A549 (cell line): ENCODE results near the gene PDK2. TPM values are rescaled to one million over a fixed set of nuclear protein-coding genes. Genes with fewer than 3 reads are reported as not detected.

ENCODE experiments used
- ATAC-seq, 2 experiments: fragments of 200-7000 bp in 1 of 2; fragments of >200 bp in 1 of 2; cut with Nextera tagmentation in 1 of 2; cut with Tn5 transposase in 1 of 2; 3 replicates each; pipeline versions ENCODE4 v1.8.0 to v1.9.1; 2018 to 2020; ENCODE audit warnings: mild to moderate bottlenecking in 1 of 2, moderate library complexity in 1 of 2
- CTCF ChIA-PET: fragments of 300-600 bp; sonication (Branson Sonifier 250); formaldehyde crosslinking; extraction: SDS; loops from one replicate; lab custom pipeline; 2021; ENCODE audit warnings: antibody characterized with exemption, inconsistent platforms; lab: Yijun Ruan, JAX
- POLR2A ChIA-PET: fragments of 350-600 bp; formaldehyde crosslinking; extraction: SDS; loops from one replicate; lab custom pipeline; 2021; ENCODE audit warnings: antibody characterized with exemption, inconsistent platforms; lab: Yijun Ruan, JAX
- DNase-seq, 2 experiments: peaks; one replicate each; pipeline versions ENCODE4 v3.0.0 to v3.0.0-alpha.2; 2011 to 2016; ENCODE audit warnings: low read depth in 1 of 2, low spot score in 1 of 2
- FAIRE-seq: peaks from 2 replicates; lab custom pipeline; 2011; peaks lifted over from hg19 to GRCh38; lab: Jason Lieb, UNC
- H3K27ac ChIP-seq, 2 experiments: fragments of >200 bp; sonication (Bioruptor Twin); formaldehyde crosslinking; 3 replicates each; pipeline ENCODE4 v1.5.1; 2016 to 2017
- H3K4me1 ChIP-seq: fragments of >200 bp; sonication (Bioruptor Twin); formaldehyde crosslinking; 3 replicates; pipeline ENCODE4 v1.6.1; 2016
- H3K4me2 ChIP-seq: fragments of >200 bp; sonication (Bioruptor Twin); formaldehyde crosslinking; 3 replicates; pipeline ENCODE4 v1.6.1; 2016
- H3K4me3 ChIP-seq: fragments of >200 bp; sonication (Bioruptor Twin); formaldehyde crosslinking; 3 replicates; pipeline ENCODE4 v1.5.1; 2016
- H3K9me3 ChIP-seq: fragments of >200 bp; sonication (Bioruptor Twin); formaldehyde crosslinking; 3 replicates; pipeline ENCODE4 v1.6.1; 2016
- CBX2 ChIP-seq: fragments of 200-600 bp; sonication (generic); IDR thresholded peaks from 2 replicates; pipeline ENCODE4 v1.6.1; 2016; ENCODE audit warnings: low read depth, mild to moderate bottlenecking, borderline replicate concordance
- CEBPB ChIP-seq, 2 experiments: fragments of >200 bp in 1 of 2; sonication (Bioruptor Twin) in 1 of 2; formaldehyde crosslinking in 1 of 2; IDR thresholded peaks; 2 replicates each; pipeline ENCODE4 v1.6.1; 2012 to 2016
- CHD4 ChIP-seq: fragments of 200-600 bp; sonication (generic); IDR thresholded peaks from 2 replicates; pipeline ENCODE4 v1.6.1; 2016; ENCODE audit warnings: antibody characterized with exemption, mild to moderate bottlenecking, borderline replicate concordance
- EHF ChIP-seq: fragments of 250-450 bp; sonication (Bioruptor Pico); IDR thresholded peaks from 2 replicates; pipeline ENCODE4 v1.5.0; 2020; ENCODE audit warnings: mild to moderate bottlenecking
- ELK1 ChIP-seq: fragments of 150-350 bp; IDR thresholded peaks from 2 replicates; pipeline ENCODE4 v1.6.1; 2014; ENCODE audit warnings: low read depth, mild to moderate bottlenecking, low read length
- FOSL2 ChIP-seq, 2 experiments: fragments of 450-650 bp in 1 of 2; fragments of >200 bp in 1 of 2; sonication (Bioruptor Twin) in 1 of 2; formaldehyde crosslinking; IDR thresholded peaks; 2 replicates each; pipeline versions ENCODE4 v1.5.0 to v1.6.1; 2016 to 2020; ENCODE audit warnings: mild to moderate bottlenecking in 1 of 2, moderate library complexity in 1 of 2
- FOXS1 ChIP-seq: fragments of 250-450 bp; sonication (Bioruptor Pico); IDR thresholded peaks from 2 replicates; pipeline ENCODE4 v1.5.0; 2020; ENCODE audit warnings: mild to moderate bottlenecking, moderate library complexity
- GATA3 ChIP-seq: IDR thresholded peaks from 2 replicates; pipeline ENCODE4 v1.6.1; 2012; ENCODE audit warnings: borderline replicate concordance
- HDAC2 ChIP-seq: fragments of 200-600 bp; sonication (generic); IDR thresholded peaks from 2 replicates; pipeline ENCODE4 v1.6.1; 2016
- HEYL ChIP-seq: fragments of 250-450 bp; sonication (Bioruptor Pico); IDR thresholded peaks from 2 replicates; pipeline ENCODE4 v1.8.0; 2021; ENCODE audit warnings: mild to moderate bottlenecking, moderate library complexity
- HMGXB4 ChIP-seq: fragments of 250-450 bp; sonication (Bioruptor Pico); IDR thresholded peaks from 2 replicates; pipeline ENCODE4 v1.5.0; 2021; ENCODE audit warnings: mild to moderate bottlenecking, moderate library complexity, borderline replicate concordance
- KDM1A ChIP-seq: fragments of 200-600 bp; sonication (generic); IDR thresholded peaks from 2 replicates; pipeline ENCODE4 v1.6.1; 2016; ENCODE audit warnings: low read depth, mild to moderate bottlenecking
- KDM5A ChIP-seq: fragments of 200-600 bp; sonication (generic); IDR thresholded peaks from 2 replicates; pipeline ENCODE4 v1.6.1; 2016; ENCODE audit warnings: antibody characterized with exemption, mild to moderate bottlenecking
- NFE2L2 ChIP-seq: fragments of 150-350 bp; conservative IDR thresholded peaks from 2 replicates; pipeline ENCODE4 v1.6.1; 2014; ENCODE audit warnings: low read length
- RAD21 ChIP-seq, 2 experiments: fragments of >200 bp in 1 of 2; sonication (Bioruptor Twin) in 1 of 2; formaldehyde crosslinking in 1 of 2; IDR thresholded peaks in 1 of 2; conservative IDR thresholded peaks in 1 of 2; 2 replicates in 1 of 2; 3 replicates in 1 of 2; pipeline ENCODE4 v1.6.1; 2012 to 2018; ENCODE audit warnings: inconsistent platforms in 1 of 2
- RFX5 ChIP-seq: fragments of 450-650 bp; IDR thresholded peaks from 2 replicates; pipeline ENCODE4 v1.7.1; 2014; ENCODE audit warnings: antibody characterized with exemption, mild to moderate bottlenecking, moderate library complexity
- SREBF2 ChIP-seq: fragments of 450-650 bp; IDR thresholded peaks from 2 replicates; pipeline ENCODE4 v1.6.1; 2014; ENCODE audit warnings: mild to moderate bottlenecking, moderate library complexity
- ZFP36 ChIP-seq: fragments of 450-650 bp; IDR thresholded peaks from 2 replicates; pipeline ENCODE4 v1.6.1; 2014; ENCODE audit warnings: borderline replicate concordance; ENCODE audit not compliant: partially characterized antibody
- WGBS: methylation state at CpG from one replicate; pipeline ENCODE4 v1.1.6; 2017; ENCODE audit errors: missing lambda C conversion rate; 5-methylcytosine and 5-hydroxymethylcytosine counted together
- polyA plus RNA-seq, 4 experiments: library from polyadenylated mRNA; depleted of rRNA in 3 of 4; stranded (reverse); fragments of >200 nt; fragmentation: RNase III in 1 of 4; extraction: RNeasy Plus Mini Kit Qiagen cat#74134 plus additional on column Dnase treatment in 1 of 4; gene quantifications; 2 replicates in 3 of 4; 3 replicates in 1 of 4; pipeline ENCODE4 v1.2.3, GENCODE V29; 2011 to 2017
- TF ChIP-seq, protein P1 (sequence below): fragments of 250-450 bp; sonication (Bioruptor Pico); IDR thresholded peaks from 2 replicates; pipeline ENCODE4 v1.5.0; 2020; ENCODE audit warnings: low read depth, mild to moderate bottlenecking, moderate library complexity
- TF ChIP-seq, protein P2 (sequence below): IDR thresholded peaks from 2 replicates; pipeline ENCODE4 v1.6.1; 2012
- TF ChIP-seq, protein P3 (sequence below): IDR thresholded peaks from 2 replicates; pipeline ENCODE4 v1.6.1; 2012

Gene PDK2
- polyA plus RNA-seq, 2 of the 4 experiments (the other 2 are of a cell fraction) = 14.1 to 28.5 TPM

- no peak overlapping the region for H3K4me3 ChIP-seq
- ChIA-PET CTCF (interaction anchor here (0.6 to 60.2 kb wide), 10 partner anchors 5 to 197 kb away, joined by 3 to 1356 read pairs (median 11); partner anchors contain the start of genes ITGA3, PDK2, PPP1R9B and SAMD14), POLR2A (no interaction called here)
- FAIRE-seq = no peak
- H3K9me3 ChIP-seq = no peaks in the 10 kb centered on the region
- ATAC-seq = no peak
- H3K27ac ChIP-seq = no peak overlapping the region
- H3K4me2 ChIP-seq = peak overlapping the region; percentile 28; the same call in 2 of the 3 replicates
- WGBS = 70% methylated on average over 5 of the region's 5 CpGs
- peaks cover 35% of the 10 kb centered on the region for H3K4me1 ChIP-seq
- peak; percentile 66; the same call in 1 of the 2 replicates for TF ChIP-seq KDM1A
- TF ChIP-seq CHD4 = 0 out of 2 replicates have a peak, but pooled peaks have one; percentile 57
- TF ChIP-seq HDAC2 = peak; percentile 46; the same call in 1 of the 2 replicates
- no peak for TF ChIP-seq HMGXB4 (CRISPR knock-in tag)
- TF ChIP-seq SREBF2 = no peak
- TF ChIP-seq, all 56 proteins: peak for 3
- DNase-seq = no peak
These were observed 5.3 kb downstream of the PDK2 start for GRCh38 chr17:50100480-50100883.

- Histone ChIP-seq H3K4me3 (no peak overlapping the region), H3K4me2 (peak overlapping the region; percentile 28; the same call in 2 of the 3 replicates), H3K9me3 (no peaks in the 10 kb centered on the region), H3K27ac (peak overlapping the region in 1 of 2 experiments; percentile 68; a peak in 2 of 6 replicates), H3K4me1 (peaks cover 32% of the 10 kb centered on the region)
- WGBS = 67% methylated on average over 13 of the region's 15 CpGs
- TF ChIP-seq RFX5 = no peak
- TF ChIP-seq HEYL (CRISPR knock-in tag) = no peak
- no peak for TF ChIP-seq NFE2L2
- TF ChIP-seq FOSL2 (IDR thresholded peaks at IDR 0.05) = no peak
- TF ChIP-seq FOSL2 (CRISPR knock-in tag; IDR thresholded peaks at IDR 0.05) = 0 out of 2 replicates have a peak, but pooled peaks have one; percentile 15
- no peak for TF ChIP-seq KDM5A
- 0 out of 2 replicates have a peak, but pooled peaks have one; percentile 15 for TF ChIP-seq CHD4
- TF ChIP-seq CBX2 = no peak
- TF ChIP-seq, protein P1, sequence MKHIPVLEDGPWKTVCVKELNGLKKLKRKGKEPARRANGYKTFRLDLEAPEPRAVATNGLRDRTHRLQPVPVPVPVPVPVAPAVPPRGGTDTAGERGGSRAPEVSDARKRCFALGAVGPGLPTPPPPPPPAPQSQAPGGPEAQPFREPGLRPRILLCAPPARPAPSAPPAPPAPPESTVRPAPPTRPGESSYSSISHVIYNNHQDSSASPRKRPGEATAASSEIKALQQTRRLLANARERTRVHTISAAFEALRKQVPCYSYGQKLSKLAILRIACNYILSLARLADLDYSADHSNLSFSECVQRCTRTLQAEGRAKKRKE (CRISPR knock-in tag) = no peak
- peak in 1 of 2 experiments; percentile 9; a peak in 2 of 6 replicates for ATAC-seq
- FAIRE-seq = no peak
- ChIA-PET POLR2A (no interaction called here), CTCF (interaction anchor here (1.2 to 60.2 kb wide), 8 partner anchors 4 to 196 kb away, joined by 4 to 1356 read pairs (median 18); partner anchors contain the start of genes ITGA3, PDK2, PPP1R9B and SAMD14)
- DNase-seq = no peak
These were observed 5.8 kb downstream of the PDK2 start for GRCh38 chr17:50100921-50101345.

DNA sequence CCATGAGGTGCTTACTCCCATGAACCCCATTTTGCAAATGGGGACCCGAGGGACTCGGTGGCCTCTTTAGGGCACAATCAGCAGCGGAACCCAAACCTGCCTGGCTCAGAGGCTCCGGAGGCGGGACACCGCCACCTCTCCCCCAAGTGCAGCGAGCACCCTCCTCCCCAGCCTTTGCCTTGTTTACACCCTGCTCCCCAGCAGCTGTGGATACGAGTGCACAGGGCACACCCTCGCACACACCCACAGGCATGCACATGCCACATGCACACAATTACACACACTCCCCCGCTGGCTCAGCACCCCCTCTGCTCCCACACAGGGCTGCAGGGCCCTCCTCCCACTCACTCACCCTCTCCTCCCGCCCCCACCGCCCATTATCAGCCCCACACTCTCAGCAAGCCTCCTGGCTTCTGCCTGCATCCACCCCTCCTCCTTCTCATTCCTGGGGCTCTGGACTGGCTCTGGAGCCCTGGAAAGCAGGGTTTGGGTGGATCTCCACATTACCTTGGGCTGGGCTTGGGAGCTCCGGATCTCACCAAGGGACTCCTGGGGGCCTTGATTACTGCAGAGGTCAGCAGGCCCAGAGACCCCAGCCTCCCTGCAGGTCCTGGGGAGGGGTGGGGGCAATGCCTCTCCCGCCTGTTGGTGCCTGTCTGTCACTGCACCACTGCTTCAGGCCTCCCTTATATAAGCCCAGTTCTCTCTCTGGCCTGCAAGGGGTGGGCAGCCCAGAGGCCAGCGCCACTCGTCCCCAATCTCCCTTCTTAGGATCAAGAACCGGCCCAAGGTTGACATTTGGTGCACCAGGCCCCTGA, 6.4 kb downstream of the PDK2 start:
- Histone ChIP-seq H3K9me3 (no peaks in the 10 kb centered on the region), H3K4me1 (peaks cover 29% of the 10 kb centered on the region), H3K27ac (peak overlapping the region in 1 of 2 experiments; percentile 68; a peak in 3 of 6 replicates), H3K4me2 (peak overlapping the region; percentile 33), H3K4me3 (no peak overlapping the region)
- ChIA-PET POLR2A (no interaction called here), CTCF (interaction anchor here (1.2 to 60.2 kb wide), 7 partner anchors 3 to 196 kb away, joined by 5 to 1356 read pairs (median 26); partner anchors contain the start of genes ITGA3, PDK2, PPP1R9B and SAMD14)
- 77% methylated on average over 15 of the region's 17 CpGs for WGBS
- ATAC-seq (peak; percentile 27 to 63), DNase-seq (no peak), FAIRE-seq (no peak)
- no peak for TF ChIP-seq RFX5
- no peak for TF ChIP-seq ZFP36
- TF ChIP-seq, protein P2, sequence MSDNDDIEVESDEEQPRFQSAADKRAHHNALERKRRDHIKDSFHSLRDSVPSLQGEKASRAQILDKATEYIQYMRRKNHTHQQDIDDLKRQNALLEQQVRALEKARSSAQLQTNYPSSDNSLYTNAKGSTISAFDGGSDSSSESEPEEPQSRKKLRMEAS = no peak
- no peak for TF ChIP-seq NFE2L2
- no peak for TF ChIP-seq GATA3
- no peak for TF ChIP-seq RAD21 (conservative IDR thresholded peaks at IDR 0.05 in 1 of 2, IDR thresholded peaks at IDR 0.05 in 1 of 2)
- TF ChIP-seq CEBPB (IDR thresholded peaks at IDR 0.05) = no peak
- TF ChIP-seq EHF (CRISPR knock-in tag) = no peak
- no peak for TF ChIP-seq ELK1
- TF ChIP-seq FOXS1 (CRISPR knock-in tag) = no peak
- TF ChIP-seq, protein P3, sequence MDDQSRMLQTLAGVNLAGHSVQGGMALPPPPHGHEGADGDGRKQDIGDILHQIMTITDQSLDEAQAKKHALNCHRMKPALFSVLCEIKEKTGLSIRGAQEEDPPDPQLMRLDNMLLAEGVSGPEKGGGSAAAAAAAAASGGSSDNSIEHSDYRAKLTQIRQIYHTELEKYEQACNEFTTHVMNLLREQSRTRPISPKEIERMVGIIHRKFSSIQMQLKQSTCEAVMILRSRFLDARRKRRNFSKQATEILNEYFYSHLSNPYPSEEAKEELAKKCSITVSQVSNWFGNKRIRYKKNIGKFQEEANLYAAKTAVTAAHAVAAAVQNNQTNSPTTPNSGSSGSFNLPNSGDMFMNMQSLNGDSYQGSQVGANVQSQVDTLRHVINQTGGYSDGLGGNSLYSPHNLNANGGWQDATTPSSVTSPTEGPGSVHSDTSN = no peak
- no peak for TF ChIP-seq FOSL2 (IDR thresholded peaks at IDR 0.05)
- no peak for TF ChIP-seq FOSL2 (CRISPR knock-in tag; IDR thresholded peaks at IDR 0.05)
- TF ChIP-seq HMGXB4 (CRISPR knock-in tag) = no peak
